Pancreas (tissue), 10 donors: ENCODE data around the gene OR2AG2. TPM values are rescaled to one million over a fixed set of nuclear protein-coding genes. Genes with fewer than 3 reads are reported as not detected.

Experiments
- ATAC-seq, 4 donors: fragments of 200-7000 bp; cut with Tn5 transposase; one replicate each; pipeline versions ENCODE4 v1.8.0 to v1.9.1; 2020; ENCODE audit warnings: mild to moderate bottlenecking in 4 of 4, moderate library complexity in 4 of 4
- DNase-seq, 6 donors: peaks; one replicate each; pipeline ENCODE4 v3.0.0-alpha.2; 2020
- FAIRE-seq: peaks from 2 replicates; lab custom pipeline; 2012; peaks lifted over from hg19 to GRCh38; lab: Jason Lieb, UNC
- H3K27ac ChIP-seq, 4 donors: fragments of 200-600 bp; sonication (generic); 1 replicate in 3 of 4; 2 replicates in 1 of 4; pipeline versions ENCODE4 v1.5.0 to v1.8.0; 2020
- H3K27me3 ChIP-seq, 4 donors: fragments of 200-600 bp; one replicate each; pipeline ENCODE4 v1.8.0; 2021
- H3K36me3 ChIP-seq, 3 donors: fragments of 200-600 bp; sonication (generic) in 1 of 3; one replicate each; pipeline versions ENCODE4 v1.5.0 to v1.8.0; 2020 to 2021
- H3K4me1 ChIP-seq, 3 donors: fragments of 200-600 bp; one replicate each; pipeline ENCODE4 v1.8.0; 2021
- H3K4me3 ChIP-seq, 4 donors: fragments of 200-600 bp; sonication (generic) in 2 of 4; one replicate each; pipeline versions ENCODE4 v1.5.0 to v1.8.0; 2020 to 2021
- H3K9me3 ChIP-seq, 4 donors: fragments of 200-600 bp; one replicate each; pipeline ENCODE4 v1.8.0; 2021
- CTCF ChIP-seq, 4 donors: fragments of 200-600 bp; sonication (generic) in 3 of 4; IDR thresholded peaks; one replicate each; pipeline versions ENCODE4 v1.5.0 to v1.8.0; 2021; ENCODE audit warnings: antibody characterized with exemption in 4 of 4
- WGBS, 2 donors: extraction: QIAGEN DNeasy Blood & Tissue Kit; methylation state at CpG; one replicate each; pipeline ENCODE4 v1.1.7; 2013; 5-methylcytosine and 5-hydroxymethylcytosine counted together
- intact Hi-C, 3 donors: fragments of 100-400 bp; cut with DNase I; formaldehyde crosslinking; loops; one replicate each; pipeline versions ENCODE4 v1.11.1 to v1.14.2; 2022
- polyA plus RNA-seq, 2 donors: library from polyadenylated mRNA; stranded (reverse); fragments of 200-250 nt; gene quantifications; one replicate each; pipeline ENCODE4 v1.2.3, GENCODE V29; 2013
- total RNA-seq, 6 donors: library from RNA; stranded (reverse); fragmentation: NEBNext Ultra II Directional in 4 of 6; extraction: Animal tissue kit (Norgen Biotek cat#: 25700) in 4 of 6; gene quantifications; one replicate each; pipeline versions ENCODE4 v1.2.1 to v1.2.4, GENCODE V29; 2021 to 2023
- donor health status: healthy with polysubstance abuse.
- donor health status: DM: no; HTN: no; CAD: no; lungs with moderate emphysema.
- donor health status: DM: no; HTN: no; CAD: no.
- donor health status: control.
- donor health status: control.
- donor health status: Bipolar disorder and iron deficiency.
- donor health status: DM: yes; HTN: yes; CAD: no.
- donor health status: DM: no; HTN: no; CAD: no.
- donor health status: DM: no; HTN: no; CAD: no.
- donor health status: DM: yes; HTN: yes; CAD: no.

OR2AG2 gene
- total and polyA plus RNA-seq, 8 donors = 0.08 to 0.17 (median 0.12) TPM; not detected in 3

- whole genome bisulfite sequencing, 2 donors = 47 to 62% methylated on average over 2 of the region's 2 CpGs
Observed at GRCh38 chr11:6782720-6783119, 10.9 kb upstream of the OR2AG2 start, which contains the start of gene OR2AG1. TSS of gene OR2AG1 (plus strand) at chr11:6783020. CDS start at chr11:6785038, 2,018 bp downstream.

GRCh38 chr11:6780829-6781228, 9.1 kb upstream of the OR2AG2 start:
- H3K4me1 ChIP-seq = no peaks in the 10 kb centered on the region
- intact Hi-C loops = no loop called here
- no peak overlapping the region for H3K4me3 ChIP-seq
- H3K9me3 ChIP-seq = no peaks in the 10 kb centered on the region
- H3K27ac ChIP-seq = no peak overlapping the region
- H3K27me3 ChIP-seq = no peaks in the 10 kb centered on the region
- FAIRE-seq (no peak), ATAC-seq (no peak), DNase-seq (no peak)
- no peaks in the 10 kb centered on the region for H3K36me3 ChIP-seq
- no peak for TF ChIP-seq CTCF (IDR thresholded peaks at IDR 0.05)

More at GRCh38 chr11:6782720-6783119, 10.9 kb upstream of the OR2AG2 start, which contains the start of gene OR2AG1:
- ATAC-seq = no peak
- no peak for FAIRE-seq
- DNase-seq = no peak
- H3K36me3 ChIP-seq = no peaks in the 10 kb centered on the region
- intact Hi-C loops = no loop called here
- TF ChIP-seq CTCF (IDR thresholded peaks at IDR 0.05) = no peak
- peaks cover 0 to 4% (median 0%) of the 10 kb centered on the region in 4 donors for H3K27me3 ChIP-seq
- H3K9me3 ChIP-seq = no peaks in the 10 kb centered on the region
- H3K4me3 ChIP-seq = no peak within 1 kb of the TSS
- no peak within 1 kb of the TSS for H3K27ac ChIP-seq
- H3K4me1 ChIP-seq = no peaks in the 10 kb centered on the region

- DNase-seq (no peak), ATAC-seq (no peak), FAIRE-seq (no peak)
- Histone ChIP-seq H3K36me3 (no peaks in the 10 kb centered on the region), H3K27ac (no peak overlapping the region), H3K4me3 (no peak overlapping the region), H3K9me3 (no peaks in the 10 kb centered on the region), H3K27me3 (no peaks in the 10 kb centered on the region), H3K4me1 (no peaks in the 10 kb centered on the region)
- TF ChIP-seq CTCF (IDR thresholded peaks at IDR 0.05) = no peak
- intact Hi-C loops = no loop called here
Observed at GRCh38 chr11:6778518-6778917, 6.7 kb upstream of the OR2AG2 start.

GRCh38 chr11:6757373-6757967, 14.3 kb downstream of the OR2AG2 start:
- Histone ChIP-seq H3K4me3 (no peak overlapping the region), H3K4me1 (peaks cover 7 to 15% (median 7%) of the 10 kb centered on the region in 3 donors), H3K27me3 (no peaks in the 10 kb centered on the region), H3K36me3 (no peaks in the 10 kb centered on the region), H3K27ac (no peak overlapping the region), H3K9me3 (no peaks in the 10 kb centered on the region)
- intact Hi-C loops = no loop called here
- 48 to 50% methylated on average over 2 of the region's 2 CpGs for WGBS, 2 donors
- peak in 2 of 4 donors; percentile 5 to 34 for TF ChIP-seq CTCF (IDR thresholded peaks at IDR 0.05)
- ATAC-seq (peak; percentile 72 to 93 (median 85)), FAIRE-seq (no peak), DNase-seq (peak in 4 of 6 donors; percentile 13 to 48 (median 31))

- no peaks in the 10 kb centered on the region for H3K9me3 ChIP-seq
- ATAC-seq = peak in 3 of 4 donors; percentile 29 to 58 (median 50)
- no peaks in the 10 kb centered on the region for H3K36me3 ChIP-seq
- intact Hi-C loops = no loop called here
- no peak overlapping the region for H3K4me3 ChIP-seq
- FAIRE-seq = no peak
- 15 to 16% methylated on average over 1 of the region's 1 CpG for WGBS, 2 donors
- no peaks in the 10 kb centered on the region for H3K27me3 ChIP-seq
- no peak for TF ChIP-seq CTCF (IDR thresholded peaks at IDR 0.05)
- H3K27ac ChIP-seq = no peak overlapping the region
- DNase-seq = no peak
- peaks cover 7 to 15% (median 7%) of the 10 kb centered on the region in 3 donors for H3K4me1 ChIP-seq
Observed at GRCh38 chr11:6755953-6756347, 15.8 kb downstream of the OR2AG2 start.
